GM23248 (cell line): ENCODE data around the gene PTP4A2.

Source experiments
- EZH2 ChIP-seq: fragments of 200-600 bp; sonication (generic); IDR thresholded peaks from 2 replicates; pipeline ENCODE4 v1.6.1; 2018; ENCODE audit warnings: antibody characterized with exemption, mild to moderate bottlenecking; ENCODE audit not compliant: insufficient read depth, poor library complexity, severe bottlenecking
- EZH2phosphoT487 ChIP-seq: fragments of 200-600 bp; sonication (generic); IDR thresholded peaks from 2 replicates; pipeline ENCODE4 v1.6.1; 2018; ENCODE audit warnings: antibody characterized with exemption, moderate library complexity, mild to moderate bottlenecking, low read depth; ENCODE audit not compliant: insufficient read depth

DNA sequence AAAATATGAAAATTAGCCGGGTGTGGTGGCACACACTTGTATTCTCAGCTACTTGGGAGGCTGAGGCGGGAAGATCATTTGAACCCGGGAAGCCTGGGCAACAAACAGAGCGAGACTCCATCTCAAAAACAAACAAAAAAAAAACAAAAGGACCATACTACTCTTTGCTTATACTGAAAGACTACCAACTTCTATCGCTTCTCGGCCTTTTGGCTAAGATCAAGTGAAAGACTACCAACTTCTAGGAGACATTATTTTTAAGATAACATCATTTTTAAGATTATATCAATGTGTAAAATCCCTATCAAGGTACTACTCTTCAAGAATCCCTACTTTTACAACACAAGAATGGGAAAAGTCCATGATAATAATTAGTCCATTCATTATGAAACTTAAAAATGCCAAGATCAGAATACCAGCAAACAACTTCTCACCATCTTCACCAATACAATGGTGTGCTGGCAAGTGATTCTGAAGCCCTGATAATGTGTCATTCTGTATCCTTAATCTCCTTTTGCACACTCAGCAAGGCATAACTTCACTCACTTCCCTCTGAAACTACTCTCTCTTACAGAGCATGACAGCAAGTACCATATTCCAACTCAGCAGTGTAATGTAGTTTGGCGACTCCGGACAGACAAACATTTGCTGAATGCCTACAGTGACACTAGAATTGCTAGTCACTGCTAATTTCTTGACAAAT, 1.7 kb downstream of the PTP4A2 start:
- TF ChIP-seq EZH2, result no peak
- TF ChIP-seq EZH2phosphoT487, result no peak
